ENCODE results near the gene PSMD11.

The PSMD11 gene

GRCh38 chr17:32491371-32492263 is 47.3 kb downstream of the PSMD11 start:
- no peak for DNase-seq (ENCODE audit: low spot score)

- no peak for DNase-seq (ENCODE audit: low spot score)
Measured at GRCh38 chr17:32492264-32492589, 47.9 kb downstream of the PSMD11 start.

- DNase-seq (ENCODE audit: low spot score) = no peak
Measured at GRCh38 chr17:32492648-32493289, 48.5 kb downstream of the PSMD11 start.

- DNase-seq (ENCODE audit: low spot score) = no peak
Measured at GRCh38 chr17:32493571-32493970, 49.3 kb downstream of the PSMD11 start.

GRCh38 chr17:32493976-32494513 is 49.7 kb downstream of the PSMD11 start:
- no peak for DNase-seq (ENCODE audit: low spot score)

GRCh38 chr17:32494621-32495358 is 50.5 kb downstream of the PSMD11 start:
- no peak for DNase-seq (ENCODE audit: low spot score)

GRCh38 chr17:32495359-32496231 is 51.3 kb downstream of the PSMD11 start:
- no peak for DNase-seq (ENCODE audit: low spot score)

- no peak for DNase-seq (ENCODE audit: low spot score)
Measured at GRCh38 chr17:32496395-32497073, 52.2 kb downstream of the PSMD11 start.

- no peak for DNase-seq (ENCODE audit: low spot score)
Measured at GRCh38 chr17:32497431-32498205, 53.3 kb downstream of the PSMD11 start.

GRCh38 chr17:32498391-32498790 is 54.1 kb downstream of the PSMD11 start:
- DNase-seq (ENCODE audit: low spot score) = no peak

GRCh38 chr17:32502013-32502412 is 57.7 kb downstream of the PSMD11 start:
- no peak for DNase-seq (ENCODE audit: low spot score)

GRCh38 chr17:32502710-32503109 is 58.4 kb downstream of the PSMD11 start:
- no peak for DNase-seq (ENCODE audit: low spot score)

GRCh38 chr17:32503251-32504165 is 59.2 kb downstream of the PSMD11 start:
- no peak for DNase-seq (ENCODE audit: low spot score)

GRCh38 chr17:32504166-32504990 is 60.1 kb downstream of the PSMD11 start:
- DNase-seq (ENCODE audit: low spot score) = no peak

- no peak for DNase-seq (ENCODE audit: low spot score)
Measured at GRCh38 chr17:32508926-32509325, 64.6 kb downstream of the PSMD11 start.

GRCh38 chr17:32510466-32510865 is 66.2 kb downstream of the PSMD11 start:
- no peak for DNase-seq (ENCODE audit: low spot score)

- DNase-seq (ENCODE audit: low spot score) = no peak
Measured at GRCh38 chr17:32512328-32512727, 68.0 kb downstream of the PSMD11 start.

- DNase-seq (ENCODE audit: low spot score) = no peak
Measured at GRCh38 chr17:32513579-32513978, 69.3 kb downstream of the PSMD11 start.
